ENCODE results near the gene FGF14. TPM values are rescaled to one million over a fixed set of nuclear protein-coding genes. Genes with fewer than 3 reads are reported as not detected.

FGF14 gene
- total RNA-seq, 4 donors from 2014 or later: 0.04 to 1.4 (median 0.38) TPM

- H3K27me3 ChIP-seq: no peaks in the 10 kb centered on the region
- 82 to 84% methylated on average over 5 of the region's 5 CpGs for WGBS, 2 donors
- TF ChIP-seq, protein P1, sequence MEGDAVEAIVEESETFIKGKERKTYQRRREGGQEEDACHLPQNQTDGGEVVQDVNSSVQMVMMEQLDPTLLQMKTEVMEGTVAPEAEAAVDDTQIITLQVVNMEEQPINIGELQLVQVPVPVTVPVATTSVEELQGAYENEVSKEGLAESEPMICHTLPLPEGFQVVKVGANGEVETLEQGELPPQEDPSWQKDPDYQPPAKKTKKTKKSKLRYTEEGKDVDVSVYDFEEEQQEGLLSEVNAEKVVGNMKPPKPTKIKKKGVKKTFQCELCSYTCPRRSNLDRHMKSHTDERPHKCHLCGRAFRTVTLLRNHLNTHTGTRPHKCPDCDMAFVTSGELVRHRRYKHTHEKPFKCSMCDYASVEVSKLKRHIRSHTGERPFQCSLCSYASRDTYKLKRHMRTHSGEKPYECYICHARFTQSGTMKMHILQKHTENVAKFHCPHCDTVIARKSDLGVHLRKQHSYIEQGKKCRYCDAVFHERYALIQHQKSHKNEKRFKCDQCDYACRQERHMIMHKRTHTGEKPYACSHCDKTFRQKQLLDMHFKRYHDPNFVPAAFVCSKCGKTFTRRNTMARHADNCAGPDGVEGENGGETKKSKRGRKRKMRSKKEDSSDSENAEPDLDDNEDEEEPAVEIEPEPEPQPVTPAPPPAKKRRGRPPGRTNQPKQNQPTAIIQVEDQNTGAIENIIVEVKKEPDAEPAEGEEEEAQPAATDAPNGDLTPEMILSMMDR (IDR thresholded peaks at IDR 0.05): no peak
- TF ChIP-seq POLR2A (IDR thresholded peaks at IDR 0.05): no peak
- H3K4me3 ChIP-seq (replicated peaks in 1 of 3): no peak overlapping the region
- H3K4me1 ChIP-seq: no peaks in the 10 kb centered on the region
- intact Hi-C loops (cut with DNase I): no loop called here
- no peak overlapping the region for H3K27ac ChIP-seq
- no peak for DNase-seq
- H3K36me3 ChIP-seq: no peaks in the 10 kb centered on the region
- no peaks in the 10 kb centered on the region for H3K9me3 ChIP-seq
Measured at GRCh38 chr13:101959016-101959415, 442.8 kb downstream of the FGF14 start.

GRCh38 chr13:101955764-101956163 is 446.1 kb downstream of the FGF14 start:
- Histone ChIP-seq H3K27me3 (no peaks in the 10 kb centered on the region), H3K27ac (no peak overlapping the region), H3K4me1 (no peaks in the 10 kb centered on the region), H3K4me3 (replicated peaks in 1 of 3) (no peak overlapping the region), H3K36me3 (no peaks in the 10 kb centered on the region), H3K9me3 (no peaks in the 10 kb centered on the region)
- intact Hi-C loops (cut with DNase I): no loop called here
- 65 to 68% methylated on average over 3 of the region's 3 CpGs for WGBS, 2 donors
- DNase-seq: no peak
- TF ChIP-seq, protein P1 (IDR thresholded peaks at IDR 0.05): no peak
- TF ChIP-seq POLR2A (IDR thresholded peaks at IDR 0.05): no peak

GRCh38 chr13:101951114-101951513 is 450.7 kb downstream of the FGF14 start:
- DNase-seq: no peak
- no peaks in the 10 kb centered on the region for H3K27me3 ChIP-seq
- H3K36me3 ChIP-seq: no peaks in the 10 kb centered on the region
- H3K4me3 ChIP-seq (replicated peaks in 1 of 3): no peak overlapping the region
- 86 to 88% methylated on average over 2 of the region's 2 CpGs for WGBS, 2 donors
- no peaks in the 10 kb centered on the region for H3K9me3 ChIP-seq
- H3K4me1 ChIP-seq: no peaks in the 10 kb centered on the region
- no peak overlapping the region for H3K27ac ChIP-seq
- TF ChIP-seq, protein P1 (IDR thresholded peaks at IDR 0.05): no peak
- no peak for TF ChIP-seq POLR2A (IDR thresholded peaks at IDR 0.05)
- intact Hi-C loops (cut with DNase I): no loop called here

DNA sequence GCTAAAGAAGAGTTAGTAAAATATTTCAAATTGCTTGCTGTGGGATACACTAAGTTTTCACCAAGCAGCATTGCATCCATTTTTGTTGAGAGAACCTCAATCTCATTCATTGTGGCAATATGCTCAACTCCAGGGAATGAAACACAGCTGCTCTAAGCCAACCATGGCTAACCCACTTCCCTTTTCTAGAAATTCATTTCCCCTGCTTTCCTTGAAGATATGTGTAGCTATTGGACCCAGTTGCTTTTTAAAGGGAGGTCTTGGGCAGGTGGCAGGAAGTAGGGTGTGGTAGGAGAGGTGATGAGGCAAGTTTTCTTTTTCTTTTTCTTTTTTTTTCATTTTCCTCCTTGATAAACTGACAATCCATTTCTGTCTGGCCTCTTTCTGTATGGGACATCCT is 452.2 kb downstream of the FGF14 start:
- H3K36me3 ChIP-seq: no peaks in the 10 kb centered on the region
- H3K4me3 ChIP-seq (replicated peaks in 1 of 3): no peak overlapping the region
- H3K27ac ChIP-seq: no peak overlapping the region
- H3K4me1 ChIP-seq: no peaks in the 10 kb centered on the region
- TF ChIP-seq, protein P1 (IDR thresholded peaks at IDR 0.05): no peak
- TF ChIP-seq POLR2A (IDR thresholded peaks at IDR 0.05): no peak
- no peaks in the 10 kb centered on the region for H3K27me3 ChIP-seq
- intact Hi-C loops (cut with DNase I): loop anchor here (10.0 kb wide), 1 partner anchor 605 kb away; no protein-coding TSS in a partner anchor
- H3K9me3 ChIP-seq: no peaks in the 10 kb centered on the region
- DNase-seq: no peak

DNA sequence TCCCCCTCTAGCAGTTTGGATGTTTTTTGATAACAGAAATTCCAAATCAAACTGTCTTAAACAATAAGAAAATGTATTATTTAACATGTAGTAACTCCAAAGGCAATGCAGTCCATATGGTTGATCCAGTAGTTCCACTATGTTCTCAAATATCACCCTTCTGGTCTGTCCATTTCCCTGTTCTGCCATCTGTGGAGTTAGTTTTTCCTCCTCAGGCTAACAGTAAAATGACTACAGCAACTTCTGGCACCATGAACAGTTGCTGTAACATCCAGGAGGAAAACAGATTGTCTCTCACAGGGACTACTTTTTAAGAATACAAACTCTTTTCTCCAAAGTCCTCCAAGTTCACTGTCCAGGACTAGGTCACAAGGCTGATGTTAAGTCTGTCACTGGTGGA is 455.4 kb downstream of the FGF14 start:
- H3K27ac ChIP-seq: no peak overlapping the region
- no peak for DNase-seq
- no peaks in the 10 kb centered on the region for H3K27me3 ChIP-seq
- H3K4me1 ChIP-seq: no peaks in the 10 kb centered on the region
- no peak for TF ChIP-seq POLR2A (IDR thresholded peaks at IDR 0.05)
- TF ChIP-seq, protein P1 (IDR thresholded peaks at IDR 0.05): no peak
- H3K36me3 ChIP-seq: no peaks in the 10 kb centered on the region
- intact Hi-C loops (cut with DNase I): loop anchor here (10.0 kb wide), 1 partner anchor 608 kb away; no protein-coding TSS in a partner anchor
- H3K9me3 ChIP-seq: no peaks in the 10 kb centered on the region
- H3K4me3 ChIP-seq (replicated peaks in 1 of 3): no peak overlapping the region
